Neural crest cell (in vitro differentiated cells): ENCODE data around the gene ASMTL. TPM values are rescaled to one million over a fixed set of nuclear protein-coding genes. Genes with fewer than 3 reads are reported as not detected.

ENCODE experiments used
- DNase-seq: peaks from one replicate; pipeline ENCODE4 v3.0.0; 2021; ENCODE audit warnings: low read depth, mixed read lengths, low spot score
- H3K27ac Mint-ChIP-seq: one replicate; pipeline ENCODE4 v1.8.0; 2021; ENCODE audit warnings: mild to moderate bottlenecking, mixed read lengths; ENCODE audit not compliant: unreplicated experiment
- H3K27me3 Mint-ChIP-seq: 2 replicates; pipeline ENCODE4 v1.8.0; 2021; ENCODE audit warnings: low read depth, mild to moderate bottlenecking, mixed read lengths
- H3K36me3 Mint-ChIP-seq: 2 replicates; pipeline ENCODE4 v1.8.0; 2021; ENCODE audit warnings: low read depth, mild to moderate bottlenecking, mixed read lengths
- H3K4me1 Mint-ChIP-seq: 2 replicates; pipeline ENCODE4 v1.8.0; 2021; ENCODE audit warnings: mixed read lengths
- H3K4me3 Mint-ChIP-seq: one replicate; pipeline ENCODE4 v1.8.0; 2021; ENCODE audit warnings: mild to moderate bottlenecking, mixed read lengths
- H3K9me3 Mint-ChIP-seq: 2 replicates; pipeline ENCODE4 v1.8.0; 2021; ENCODE audit warnings: mixed read lengths
- total RNA-seq: library from RNA; stranded (reverse); gene quantifications from 2 replicates; pipeline ENCODE4 v1.2.1, GENCODE V29; 2021
- TF ChIP-seq, protein P1 (sequence below): fragments of 200-600 bp; sonication (generic); conservative IDR thresholded peaks from 2 replicates; pipeline ENCODE4 v1.5.0; 2021; ENCODE audit warnings: antibody characterized with exemption, mild to moderate bottlenecking

The ASMTL gene
- total RNA-seq, 1 donor from 2014 or later: 37.4 TPM

DNA sequence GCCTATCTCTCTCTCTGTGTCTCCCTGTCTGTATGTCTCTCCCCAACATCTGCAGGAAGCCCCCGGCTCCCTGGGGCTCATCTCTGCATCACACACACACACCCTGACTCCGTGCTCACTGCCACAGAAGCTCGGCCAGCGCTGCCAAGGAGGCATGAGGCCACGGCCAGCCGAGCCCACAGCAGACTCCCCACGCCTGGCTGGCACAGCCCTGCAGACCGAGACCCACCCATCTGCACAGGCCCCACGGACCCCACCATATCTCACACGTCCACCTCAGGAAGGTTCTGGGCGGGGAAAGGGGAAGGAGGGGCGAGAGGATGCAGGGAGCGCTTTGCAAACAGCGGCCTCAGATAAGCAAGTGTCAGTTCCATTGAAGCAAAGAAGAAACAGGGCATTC is 32.3 kb downstream of the ASMTL start:
- Mint-ChIP-seq H3K27ac (no peak overlapping the region), H3K27me3 (peaks cover 13% of the 10 kb centered on the region), H3K4me1 (peaks cover 7% of the 10 kb centered on the region), H3K36me3 (peaks cover 54% of the 10 kb centered on the region), H3K4me3 (peak overlapping the region; percentile 70), H3K9me3 (peaks cover 10% of the 10 kb centered on the region)
- TF ChIP-seq, protein P1, sequence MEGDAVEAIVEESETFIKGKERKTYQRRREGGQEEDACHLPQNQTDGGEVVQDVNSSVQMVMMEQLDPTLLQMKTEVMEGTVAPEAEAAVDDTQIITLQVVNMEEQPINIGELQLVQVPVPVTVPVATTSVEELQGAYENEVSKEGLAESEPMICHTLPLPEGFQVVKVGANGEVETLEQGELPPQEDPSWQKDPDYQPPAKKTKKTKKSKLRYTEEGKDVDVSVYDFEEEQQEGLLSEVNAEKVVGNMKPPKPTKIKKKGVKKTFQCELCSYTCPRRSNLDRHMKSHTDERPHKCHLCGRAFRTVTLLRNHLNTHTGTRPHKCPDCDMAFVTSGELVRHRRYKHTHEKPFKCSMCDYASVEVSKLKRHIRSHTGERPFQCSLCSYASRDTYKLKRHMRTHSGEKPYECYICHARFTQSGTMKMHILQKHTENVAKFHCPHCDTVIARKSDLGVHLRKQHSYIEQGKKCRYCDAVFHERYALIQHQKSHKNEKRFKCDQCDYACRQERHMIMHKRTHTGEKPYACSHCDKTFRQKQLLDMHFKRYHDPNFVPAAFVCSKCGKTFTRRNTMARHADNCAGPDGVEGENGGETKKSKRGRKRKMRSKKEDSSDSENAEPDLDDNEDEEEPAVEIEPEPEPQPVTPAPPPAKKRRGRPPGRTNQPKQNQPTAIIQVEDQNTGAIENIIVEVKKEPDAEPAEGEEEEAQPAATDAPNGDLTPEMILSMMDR: no peak
- DNase-seq: no peak

GRCh38 chrX:1419545-1420355 is 33.0 kb downstream of the ASMTL start:
- Mint-ChIP-seq H3K4me1 (peaks cover 7% of the 10 kb centered on the region), H3K27ac (no peak overlapping the region), H3K9me3 (peaks cover 7% of the 10 kb centered on the region), H3K36me3 (peaks cover 48% of the 10 kb centered on the region), H3K27me3 (peaks cover 13% of the 10 kb centered on the region), H3K4me3 (peak overlapping the region; percentile 70)
- TF ChIP-seq, protein P1: no peak
- no peak for DNase-seq

- peaks cover 13% of the 10 kb centered on the region for H3K27me3 Mint-ChIP-seq
Measured at GRCh38 chrX:1418901-1419544, 33.7 kb downstream of the ASMTL start.

GRCh38 chrX:1417921-1418771 is 34.6 kb downstream of the ASMTL start:
- Mint-ChIP-seq H3K36me3 (peaks cover 40% of the 10 kb centered on the region), H3K4me3 (no peak overlapping the region), H3K4me1 (peaks cover 7% of the 10 kb centered on the region)

More at GRCh38 chrX:1418901-1419544, 33.7 kb downstream of the ASMTL start:
- H3K36me3 Mint-ChIP-seq: peaks cover 44% of the 10 kb centered on the region
- H3K9me3 Mint-ChIP-seq: peaks cover 4% of the 10 kb centered on the region
- H3K4me1 Mint-ChIP-seq: peaks cover 7% of the 10 kb centered on the region
- no peak for DNase-seq
- peak overlapping the region; percentile 34 for H3K4me3 Mint-ChIP-seq
- H3K27ac Mint-ChIP-seq: no peak overlapping the region
- TF ChIP-seq, protein P1: no peak

More at GRCh38 chrX:1417921-1418771, 34.6 kb downstream of the ASMTL start:
- Mint-ChIP-seq H3K9me3 (peaks cover 4% of the 10 kb centered on the region), H3K27me3 (peaks cover 13% of the 10 kb centered on the region), H3K27ac (no peak overlapping the region)
- TF ChIP-seq, protein P1: no peak
- no peak for DNase-seq
